ENCODE measurements around the gene PCDH9.
A peak's percentile ranks its signal among the peaks of the same experiment; 100 is the strongest.
"Not testable (repeated sequence)": the region's sequence is repeated elsewhere in the genome, so short reads cannot be mapped to it uniquely, and the experiment has no call there.

The PCDH9 gene

GRCh38 chr13:66790861-66791260, 439.3 kb downstream of the PCDH9 start:
- H3K9me3 Mint-ChIP-seq, result no peaks in the 10 kb centered on the region
- ATAC-seq (no peak), DNase-seq (no peak)
- no peaks in the 10 kb centered on the region for H3K27me3 Mint-ChIP-seq
- no peaks in the 10 kb centered on the region for H3K4me1 Mint-ChIP-seq
- no peaks in the 10 kb centered on the region for H3K36me3 Mint-ChIP-seq (ENCODE audit: low read depth)
- no peak overlapping the region for H3K4me3 Mint-ChIP-seq
- no peak overlapping the region for H3K27ac Mint-ChIP-seq

DNA sequence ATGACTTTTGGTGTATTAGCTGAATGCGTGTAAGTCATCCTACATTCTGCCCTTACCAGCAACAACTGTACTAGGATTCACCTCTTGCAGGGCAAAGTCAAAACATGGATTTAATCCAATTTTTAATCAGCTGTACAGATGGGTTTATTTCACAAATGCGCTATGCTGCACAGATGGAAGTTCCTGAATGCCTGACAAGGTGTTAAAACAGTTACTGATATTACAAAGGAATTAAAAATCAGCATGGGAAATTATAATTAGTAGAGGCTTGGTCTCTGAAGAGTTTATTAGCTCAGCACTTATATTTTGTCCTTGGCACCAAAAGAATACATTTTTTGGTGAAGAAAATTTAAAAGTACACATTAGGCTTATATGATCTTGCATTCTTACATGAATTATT, 448.9 kb downstream of the PCDH9 start:
- ATAC-seq (no peak), DNase-seq (no peak)
- no peaks in the 10 kb centered on the region for H3K27me3 Mint-ChIP-seq
- no peak overlapping the region for H3K27ac Mint-ChIP-seq
- no peaks in the 10 kb centered on the region for H3K36me3 Mint-ChIP-seq (ENCODE audit: low read depth)
- H3K9me3 Mint-ChIP-seq, result peaks cover 5% of the 10 kb centered on the region
- H3K4me1 Mint-ChIP-seq, result no peaks in the 10 kb centered on the region
- no peak overlapping the region for H3K4me3 Mint-ChIP-seq

- peaks cover 5% of the 10 kb centered on the region for H3K9me3 Mint-ChIP-seq
- no peak overlapping the region for H3K27ac Mint-ChIP-seq
- DNase-seq (no peak), ATAC-seq (no peak)
- no peaks in the 10 kb centered on the region for H3K36me3 Mint-ChIP-seq (ENCODE audit: low read depth)
- H3K4me3 Mint-ChIP-seq, result no peak overlapping the region
- no peaks in the 10 kb centered on the region for H3K27me3 Mint-ChIP-seq
- no peaks in the 10 kb centered on the region for H3K4me1 Mint-ChIP-seq
Measured at GRCh38 chr13:66780814-66781213, 449.3 kb downstream of the PCDH9 start.

GRCh38 chr13:66778461-66778860, 451.7 kb downstream of the PCDH9 start:
- no peak overlapping the region for H3K27ac Mint-ChIP-seq
- H3K27me3 Mint-ChIP-seq, result no peaks in the 10 kb centered on the region
- H3K36me3 Mint-ChIP-seq (ENCODE audit: low read depth), result no peaks in the 10 kb centered on the region
- no peak overlapping the region for H3K4me3 Mint-ChIP-seq
- no peak for ATAC-seq
- H3K9me3 Mint-ChIP-seq, result peaks cover 5% of the 10 kb centered on the region
- H3K4me1 Mint-ChIP-seq, result no peaks in the 10 kb centered on the region
- DNase-seq, result no peak

- Mint-ChIP-seq H3K4me1 (no peaks in the 10 kb centered on the region), H3K9me3 (peaks cover 8% of the 10 kb centered on the region), H3K4me3 (no peak overlapping the region), H3K27ac (no peak overlapping the region), H3K27me3 (no peaks in the 10 kb centered on the region), H3K36me3 (ENCODE audit: low read depth) (no peaks in the 10 kb centered on the region)
- DNase-seq (no peak), ATAC-seq (no peak)
Measured at GRCh38 chr13:66775196-66775595, 454.9 kb downstream of the PCDH9 start.

GRCh38 chr13:66774046-66774445, 456.1 kb downstream of the PCDH9 start:
- H3K27me3 Mint-ChIP-seq, result no peaks in the 10 kb centered on the region
- H3K9me3 Mint-ChIP-seq, result peaks cover 8% of the 10 kb centered on the region
- no peak overlapping the region for H3K4me3 Mint-ChIP-seq
- no peaks in the 10 kb centered on the region for H3K36me3 Mint-ChIP-seq (ENCODE audit: low read depth)
- no peak overlapping the region for H3K27ac Mint-ChIP-seq
- DNase-seq (no peak), ATAC-seq (no peak)
- H3K4me1 Mint-ChIP-seq, result no peaks in the 10 kb centered on the region

GRCh38 chr13:66765559-66765958, 464.6 kb downstream of the PCDH9 start:
- DNase-seq, result no peak
- peaks cover 3% of the 10 kb centered on the region for H3K36me3 Mint-ChIP-seq (ENCODE audit: low read depth)
- no peak for ATAC-seq
- no peak overlapping the region for H3K4me3 Mint-ChIP-seq
- H3K27ac Mint-ChIP-seq, result no peak overlapping the region
- H3K4me1 Mint-ChIP-seq, result no peaks in the 10 kb centered on the region
- H3K9me3 Mint-ChIP-seq, result peaks cover 26% of the 10 kb centered on the region
- no peaks in the 10 kb centered on the region for H3K27me3 Mint-ChIP-seq

DNA sequence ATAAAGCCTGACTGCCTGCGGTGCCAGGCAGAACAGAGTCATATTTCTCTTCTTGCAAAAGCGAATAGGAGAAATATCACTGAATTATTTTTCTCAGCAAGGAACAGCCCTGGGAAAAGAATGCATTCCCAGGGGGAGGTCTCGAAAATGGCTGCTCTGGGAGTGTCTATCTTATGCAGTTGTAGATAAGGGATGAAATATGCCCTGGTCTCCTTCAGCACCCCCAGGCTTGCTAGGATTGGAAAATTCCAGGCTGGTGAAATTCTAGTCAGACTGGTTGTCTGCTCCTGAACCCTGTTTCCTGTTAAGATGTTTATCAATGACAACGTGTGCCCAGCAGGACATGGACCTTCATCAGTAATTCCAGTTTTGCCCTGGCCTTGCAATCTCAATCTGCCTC, 469.5 kb downstream of the PCDH9 start:
- not testable (repeated sequence) for H3K36me3 Mint-ChIP-seq (ENCODE audit: low read depth); DNase-seq; ATAC-seq; H3K27me3 Mint-ChIP-seq; H3K4me3 Mint-ChIP-seq; H3K27ac Mint-ChIP-seq; H3K4me1 Mint-ChIP-seq
- H3K9me3 Mint-ChIP-seq, result peaks cover 34% of the 10 kb centered on the region

DNA sequence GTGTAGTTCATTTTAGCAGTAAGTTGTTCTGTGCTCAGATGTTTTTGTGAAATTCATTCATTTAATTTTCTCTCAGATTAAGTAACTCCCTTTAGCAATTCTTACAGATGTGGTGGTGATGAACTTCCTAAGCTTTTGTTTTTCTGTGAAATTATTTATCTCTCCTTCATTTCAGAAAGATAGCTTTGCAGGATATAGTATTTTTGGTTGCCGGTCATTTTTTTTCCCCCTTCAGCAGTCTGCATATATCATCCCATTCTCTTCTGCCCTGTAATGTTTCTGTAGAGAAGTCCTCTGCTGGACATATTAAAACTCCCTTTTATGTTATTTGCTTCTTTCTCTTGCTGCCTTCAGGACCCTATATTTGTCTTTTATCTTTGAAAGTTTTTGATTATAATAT, 470.2 kb downstream of the PCDH9 start:
- DNase-seq (no peak), ATAC-seq (no peak)
- H3K4me1 Mint-ChIP-seq, result no peaks in the 10 kb centered on the region
- H3K27ac Mint-ChIP-seq, result no peak overlapping the region
- no peak overlapping the region for H3K4me3 Mint-ChIP-seq
- H3K36me3 Mint-ChIP-seq (ENCODE audit: low read depth), result peaks cover 3% of the 10 kb centered on the region
- peaks cover 32% of the 10 kb centered on the region for H3K9me3 Mint-ChIP-seq
- H3K27me3 Mint-ChIP-seq, result no peaks in the 10 kb centered on the region

GRCh38 chr13:66751691-66752090, 478.4 kb downstream of the PCDH9 start:
- no peaks in the 10 kb centered on the region for H3K36me3 Mint-ChIP-seq (ENCODE audit: low read depth)
- no peaks in the 10 kb centered on the region for H3K27me3 Mint-ChIP-seq
- H3K9me3 Mint-ChIP-seq, result peaks cover 17% of the 10 kb centered on the region
- DNase-seq (no peak), ATAC-seq (no peak)
- H3K4me3 Mint-ChIP-seq, result no peak overlapping the region
- no peaks in the 10 kb centered on the region for H3K4me1 Mint-ChIP-seq
- H3K27ac Mint-ChIP-seq, result no peak overlapping the region

DNA sequence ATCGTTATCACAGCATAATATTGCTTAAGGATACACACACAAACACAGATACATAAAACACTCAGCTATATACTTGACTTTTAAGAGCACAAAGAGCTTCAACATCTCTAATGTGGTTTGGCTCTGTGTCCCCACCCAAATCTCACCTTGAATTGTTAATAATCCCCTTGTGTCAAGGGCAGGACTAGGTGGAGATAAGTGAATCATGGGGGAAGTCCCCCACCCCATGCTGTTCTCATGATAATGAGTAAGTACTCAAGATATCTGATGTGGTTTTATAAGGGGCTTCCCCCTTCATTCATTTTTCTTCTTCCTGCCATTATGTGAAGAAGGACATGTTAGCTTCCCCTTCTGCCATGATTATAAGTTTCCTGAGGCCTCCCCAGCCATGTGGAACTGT, 481.4 kb downstream of the PCDH9 start:
- H3K27ac Mint-ChIP-seq, result no peak overlapping the region
- H3K4me3 Mint-ChIP-seq, result no peak overlapping the region
- no peaks in the 10 kb centered on the region for H3K27me3 Mint-ChIP-seq
- no peaks in the 10 kb centered on the region for H3K36me3 Mint-ChIP-seq (ENCODE audit: low read depth)
- ATAC-seq, result peak; percentile 72
- peaks cover 17% of the 10 kb centered on the region for H3K9me3 Mint-ChIP-seq
- H3K4me1 Mint-ChIP-seq, result no peaks in the 10 kb centered on the region
- no peak for DNase-seq

DNA sequence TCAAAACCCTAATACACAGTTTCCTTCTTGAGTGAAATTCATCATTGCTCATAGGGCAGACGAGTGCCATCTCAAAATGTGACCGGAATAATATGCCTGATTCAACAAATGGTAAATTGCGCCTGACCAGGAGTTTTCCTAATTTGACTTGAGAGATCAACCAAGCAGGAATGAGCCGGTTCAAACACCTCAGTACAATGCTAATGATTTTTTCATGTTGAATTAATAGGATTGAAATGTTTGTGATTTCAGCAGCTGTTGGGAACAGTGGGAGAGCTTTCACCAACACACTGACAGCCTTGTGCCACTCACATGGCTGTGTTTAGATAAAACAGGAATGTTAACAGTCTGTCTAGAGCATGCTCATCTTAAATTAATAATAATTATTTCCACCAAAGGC, 484.8 kb downstream of the PCDH9 start:
- Mint-ChIP-seq H3K27ac (no peak overlapping the region), H3K9me3 (peaks cover 9% of the 10 kb centered on the region), H3K4me3 (no peak overlapping the region), H3K27me3 (no peaks in the 10 kb centered on the region), H3K4me1 (no peaks in the 10 kb centered on the region), H3K36me3 (ENCODE audit: low read depth) (no peaks in the 10 kb centered on the region)
- DNase-seq (no peak), ATAC-seq (no peak)

DNA sequence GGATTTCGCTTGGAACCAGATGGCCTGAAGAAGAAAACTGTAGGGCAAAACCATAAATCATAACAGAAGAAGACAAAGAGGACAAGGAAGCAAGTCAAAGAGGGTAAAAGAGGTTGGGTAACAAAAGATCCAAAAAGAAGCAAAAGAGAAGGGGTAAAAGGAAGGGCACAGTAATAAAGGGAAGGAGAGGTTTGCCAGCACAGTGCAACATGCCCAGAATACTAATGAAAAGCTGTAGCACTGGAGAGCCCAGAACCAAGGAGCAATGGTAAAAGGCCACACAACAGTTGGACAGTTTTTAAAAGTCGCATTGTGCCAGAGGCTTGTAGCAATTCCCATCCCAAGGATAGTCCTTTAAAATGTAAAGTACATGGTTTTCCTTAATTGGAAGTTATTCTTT, 506.6 kb downstream of the PCDH9 start:
- no peak for DNase-seq
- Mint-ChIP-seq H3K4me3 (no peak overlapping the region), H3K9me3 (no peaks in the 10 kb centered on the region), H3K27me3 (no peaks in the 10 kb centered on the region), H3K36me3 (ENCODE audit: low read depth) (no peaks in the 10 kb centered on the region), H3K27ac (no peak overlapping the region), H3K4me1 (no peaks in the 10 kb centered on the region)
- ATAC-seq, result no peak

DNA sequence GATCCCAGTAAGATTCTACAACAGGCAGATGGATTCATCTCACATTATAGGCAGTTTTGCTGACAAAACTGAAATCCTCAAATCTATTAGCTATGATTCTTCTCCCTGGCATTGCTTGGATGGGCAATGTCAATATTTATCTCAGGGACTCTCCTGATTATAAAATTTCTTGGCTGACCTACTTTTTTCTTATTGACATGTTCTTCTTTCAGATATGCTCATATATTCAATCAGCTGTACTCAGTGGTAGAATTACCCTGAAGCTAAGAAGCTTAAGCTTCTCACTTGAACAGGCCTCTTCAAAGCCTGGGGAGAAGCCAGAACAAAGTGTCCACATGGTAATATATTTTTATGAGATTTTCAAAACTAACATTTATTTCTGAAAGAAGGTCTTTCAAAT, 513.6 kb downstream of the PCDH9 start:
- ATAC-seq (no peak), DNase-seq (no peak)
- peaks cover 8% of the 10 kb centered on the region for H3K9me3 Mint-ChIP-seq
- no peak overlapping the region for H3K27ac Mint-ChIP-seq
- H3K36me3 Mint-ChIP-seq (ENCODE audit: low read depth), result no peaks in the 10 kb centered on the region
- H3K4me1 Mint-ChIP-seq, result no peaks in the 10 kb centered on the region
- H3K27me3 Mint-ChIP-seq, result no peaks in the 10 kb centered on the region
- H3K4me3 Mint-ChIP-seq, result no peak overlapping the region

- Mint-ChIP-seq H3K36me3 (ENCODE audit: low read depth) (no peaks in the 10 kb centered on the region), H3K27me3 (no peaks in the 10 kb centered on the region), H3K4me1 (no peaks in the 10 kb centered on the region), H3K9me3 (peaks cover 8% of the 10 kb centered on the region), H3K27ac (no peak overlapping the region), H3K4me3 (no peak overlapping the region)
- DNase-seq, result no peak
- no peak for ATAC-seq
Measured at GRCh38 chr13:66714795-66715194, 515.3 kb downstream of the PCDH9 start.

GRCh38 chr13:66704110-66704509, 526.0 kb downstream of the PCDH9 start:
- Mint-ChIP-seq H3K27ac (no peak overlapping the region), H3K36me3 (ENCODE audit: low read depth) (no peaks in the 10 kb centered on the region), H3K27me3 (no peaks in the 10 kb centered on the region), H3K4me1 (no peaks in the 10 kb centered on the region), H3K9me3 (no peaks in the 10 kb centered on the region), H3K4me3 (no peak overlapping the region)
- DNase-seq (no peak), ATAC-seq (no peak)

Data from activated naive CD8-positive, alpha-beta T cell treated with anti-CD3 and anti-CD28 coated beads, Interleukin-2, amount 50 U/mL, for 24 hours (primary cell).